ENCODE data around the gene CHRNB4. TPM values are rescaled to one million over a fixed set of nuclear protein-coding genes. Genes with fewer than 3 reads are reported as not detected.

The CHRNB4 gene
- total and polyA plus RNA-seq, 2 donors (not counting 1 experiment from before 2014, with no cell fraction given) = not detected

DNA sequence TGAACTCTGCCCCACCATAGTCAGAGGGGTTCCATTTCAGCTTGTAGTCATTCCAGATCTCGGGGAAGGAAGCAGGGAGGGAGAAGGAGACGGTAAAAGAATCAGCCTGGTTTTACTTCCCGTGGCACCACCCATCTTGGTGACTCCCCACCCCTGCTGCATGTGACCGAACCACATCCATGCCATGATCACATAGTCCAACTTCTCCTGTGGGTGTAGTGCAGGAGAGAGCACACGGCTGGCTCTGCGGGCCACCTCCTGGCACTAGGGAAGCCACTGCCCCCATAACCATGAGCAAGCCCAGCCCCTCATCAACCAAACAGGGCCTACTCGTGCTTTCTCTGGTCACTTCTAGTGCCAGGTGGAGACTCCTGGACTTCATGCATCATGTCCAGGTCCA, 23.9 kb downstream of the CHRNB4 start:
- POLR2A ChIA-PET = no interaction called here

DNA sequence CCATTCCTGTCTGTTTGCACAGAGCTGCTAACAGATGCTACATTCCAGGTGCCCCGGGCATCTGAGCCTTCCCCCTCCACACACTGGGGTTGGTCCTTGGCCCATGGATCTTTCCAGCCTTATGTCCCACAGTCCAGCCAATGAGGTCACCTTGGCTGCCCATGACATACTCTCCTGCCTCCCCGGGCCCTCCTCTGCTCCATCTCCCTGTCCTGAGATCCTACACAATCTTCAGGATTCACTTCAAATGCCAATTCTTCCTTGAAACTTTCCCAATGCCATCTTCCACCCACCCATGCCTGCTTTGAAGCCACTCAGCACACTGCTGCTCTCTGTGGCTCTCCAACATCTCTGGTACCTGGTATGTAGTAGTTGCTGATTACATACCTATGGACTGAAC, 24.5 kb downstream of the CHRNB4 start:
- H3K27ac ChIP-seq (ENCODE audit: low read length in 2 of 2) = no peak overlapping the region
- H3K4me3 ChIP-seq (ENCODE audit: control extremely low read depth in 1 of 5, extremely low read depth in 1 of 5, insufficient read depth in 1 of 5, low read depth in 2 of 5, low read length in 4 of 5) = no peak overlapping the region
- H3K4me1 Mint-ChIP-seq = peaks cover 4% of the 10 kb centered on the region
- no peak overlapping the region for H3K4me2 ChIP-seq (replicated peaks; ENCODE audit: low read depth, low read length, poor library complexity, severe bottlenecking)
- no peak overlapping the region for H3K4me3 Mint-ChIP-seq
- H4K20me1 ChIP-seq (ENCODE audit: control insufficient read depth, insufficient read depth, low read length, poor library complexity, severe bottlenecking) = no peaks in the 10 kb centered on the region
- no peak overlapping the region for H3K27ac Mint-ChIP-seq
- peaks cover 4 to 13% of the 10 kb centered on the region in 2 donors for H3K4me1 ChIP-seq (ENCODE audit: control insufficient read depth in 2 of 2, insufficient read depth in 2 of 2, low read length in 2 of 2)
- no peaks in the 10 kb centered on the region for H3K9me3 Mint-ChIP-seq (ENCODE audit: insufficient read depth)
- CTCF ChIA-PET = interaction anchor here (0.7 to 1.7 kb wide), 4 partner anchors 11 to 135 kb away, joined by 3 to 6 read pairs (median 4); no protein-coding TSS in a partner anchor
- no peak for DNase-seq
- intact Hi-C loops (cut with micrococcal nuclease) = loop anchor here (10.0 kb wide), 1 partner anchor 288 kb away; no protein-coding TSS in a partner anchor
- TF ChIP-seq CTCF (IDR thresholded peaks at IDR 0.05) (no peak), EZH2 (IDR thresholded peaks at IDR 0.05; ENCODE audit: borderline replicate concordance, insufficient read depth, low read depth, low read length, poor library complexity, severe bottlenecking) (no peak)
- H3K9ac ChIP-seq (ENCODE audit: low read length) = no peak overlapping the region
- no peak for ATAC-seq (ENCODE audit: low read depth)
- no peaks in the 10 kb centered on the region for H3K36me3 ChIP-seq (replicated peaks in 1 of 2; ENCODE audit: control extremely low read depth in 1 of 2, control insufficient read depth in 1 of 2, extremely low read depth in 1 of 2, insufficient read depth in 2 of 2, low read length in 1 of 2)
- no peaks in the 10 kb centered on the region for H3K79me2 ChIP-seq (ENCODE audit: control insufficient read depth, insufficient read depth, low read length)
- H3K27me3 ChIP-seq (replicated peaks in 1 of 4; ENCODE audit: control extremely low read depth in 1 of 4, control insufficient read depth in 3 of 4, insufficient read depth in 4 of 4, low read length in 3 of 4) = peaks cover 0 to 23% (median 13%) of the 10 kb centered on the region in 4 experiments
- no peaks in the 10 kb centered on the region for H3K9me3 ChIP-seq (ENCODE audit: control extremely low read depth in 1 of 3, control insufficient read depth in 2 of 3, insufficient read depth in 1 of 3, low read length in 2 of 3)
- POLR2A ChIA-PET = no interaction called here
- no peak overlapping the region for H2AFZ ChIP-seq (ENCODE audit: insufficient read depth, low read depth, low read length, poor library complexity, severe bottlenecking)
- 94% methylated on average over 2 of the region's 2 CpGs for WGBS (ENCODE audit: insufficient coverage)
- H3K27me3 Mint-ChIP-seq = peaks cover 19% of the 10 kb centered on the region

More for the DNA sequence above, 23.9 kb downstream of the CHRNB4 start:
- no peak for DNase-seq
- ATAC-seq (ENCODE audit: low read depth) = no peak
- no peaks in the 10 kb centered on the region for H4K20me1 ChIP-seq (ENCODE audit: control insufficient read depth, insufficient read depth, low read length, poor library complexity, severe bottlenecking)
- CTCF ChIA-PET = no interaction called here
- H3K27ac Mint-ChIP-seq = no peak overlapping the region
- peaks cover 4 to 13% of the 10 kb centered on the region in 2 donors for H3K4me1 ChIP-seq (ENCODE audit: control insufficient read depth in 2 of 2, insufficient read depth in 2 of 2, low read length in 2 of 2)
- no peaks in the 10 kb centered on the region for H3K9me3 ChIP-seq (ENCODE audit: control extremely low read depth in 1 of 3, control insufficient read depth in 2 of 3, insufficient read depth in 1 of 3, low read length in 2 of 3)
- no peaks in the 10 kb centered on the region for H3K79me2 ChIP-seq (ENCODE audit: control insufficient read depth, insufficient read depth, low read length)
- WGBS (ENCODE audit: insufficient coverage) = 90% methylated on average over 5 of the region's 7 CpGs
- no peak overlapping the region for H3K4me3 ChIP-seq (ENCODE audit: control extremely low read depth in 1 of 5, extremely low read depth in 1 of 5, insufficient read depth in 1 of 5, low read depth in 2 of 5, low read length in 4 of 5)
- H3K27ac ChIP-seq (ENCODE audit: low read length in 2 of 2) = no peak overlapping the region
- H2AFZ ChIP-seq (ENCODE audit: insufficient read depth, low read depth, low read length, poor library complexity, severe bottlenecking) = no peak overlapping the region
- peaks cover 24% of the 10 kb centered on the region for H3K27me3 Mint-ChIP-seq
- no peaks in the 10 kb centered on the region for H3K9me3 Mint-ChIP-seq (ENCODE audit: insufficient read depth)
- H3K36me3 ChIP-seq (replicated peaks in 1 of 2; ENCODE audit: control extremely low read depth in 1 of 2, control insufficient read depth in 1 of 2, extremely low read depth in 1 of 2, insufficient read depth in 2 of 2, low read length in 1 of 2) = no peaks in the 10 kb centered on the region
- no peak overlapping the region for H3K9ac ChIP-seq (ENCODE audit: low read length)
- H3K27me3 ChIP-seq (replicated peaks in 1 of 4; ENCODE audit: control extremely low read depth in 1 of 4, control insufficient read depth in 3 of 4, insufficient read depth in 4 of 4, low read length in 3 of 4) = peaks cover 0 to 29% (median 13%) of the 10 kb centered on the region in 4 experiments
- no peak overlapping the region for H3K4me2 ChIP-seq (replicated peaks; ENCODE audit: low read depth, low read length, poor library complexity, severe bottlenecking)
- peaks cover 4% of the 10 kb centered on the region for H3K4me1 Mint-ChIP-seq
- no peak overlapping the region for H3K4me3 Mint-ChIP-seq
- intact Hi-C loops (cut with micrococcal nuclease) = loop anchor here (10.0 kb wide), 1 partner anchor 288 kb away; no protein-coding TSS in a partner anchor
- no peak for TF ChIP-seq CTCF (IDR thresholded peaks at IDR 0.05)
- no peak for TF ChIP-seq EZH2 (IDR thresholded peaks at IDR 0.05; ENCODE audit: borderline replicate concordance, insufficient read depth, low read depth, low read length, poor library complexity, severe bottlenecking)
